Panc1 (cell line): ENCODE results near the gene CTCFL.

Experiments used
- CTCF ChIP-seq: fragments of 450-650 bp; IDR thresholded peaks from 2 replicates; pipeline ENCODE4 v1.5.1; 2017; ENCODE audit warnings: mild to moderate bottlenecking
- POLR2AphosphoS5 ChIP-seq: IDR thresholded peaks from 2 replicates; pipeline ENCODE4 v1.6.1; 2012; ENCODE audit warnings: mild to moderate bottlenecking, low read depth, low read length, moderate library complexity

- no peak for TF ChIP-seq POLR2AphosphoS5
- TF ChIP-seq CTCF, result no peak
Measured at GRCh38 chr20:57500235-57500634, 24.7 kb downstream of the CTCFL start.
